Body of pancreas (tissue), 4 donors: ENCODE results near the gene RPRD1B.

Experiments
- CTCF ChIP-seq, 7 experiments: fragments of 450-650 bp in 4 of 7; fragments of 200-600 bp in 3 of 7; sonication (generic) in 3 of 7; IDR thresholded peaks; one replicate each; pipeline ENCODE4 v1.5.1; 2016 to 2019; ENCODE audit warnings: antibody characterized with exemption in 7 of 7
- POLR2A ChIP-seq, 3 donors: fragments of 450-650 bp; IDR thresholded peaks; one replicate each; pipeline ENCODE4 v1.6.1; 2016; ENCODE audit warnings: antibody characterized with exemption in 3 of 3, mild to moderate bottlenecking in 2 of 3

GRCh38 chr20:38082894-38083293 lies 49.3 kb downstream of the RPRD1B start:
- TF ChIP-seq CTCF (IDR thresholded peaks at IDR 0.05) = no peak
- TF ChIP-seq POLR2A (IDR thresholded peaks at IDR 0.05) = no peak
